Memory B cell (primary cell): ENCODE results near the gene MEGF8.

ENCODE experiments used
- ATAC-seq: fragments of 150-1000 bp; cut with Tn5 transposase; 2 replicates; pipeline ENCODE4 v1.10.0; 2021; ENCODE audit warnings: low read depth, mild to moderate bottlenecking, moderate library complexity
- DNase-seq, 2 donors: peaks; one replicate each; pipeline ENCODE4 v3.0.0; 2022; ENCODE audit warnings: low spot score in 2 of 2
- H3K27ac Mint-ChIP-seq: one replicate; pipeline ENCODE4 v1.8.0; 2022; ENCODE audit warnings: mild to moderate bottlenecking, moderate library complexity, mixed read lengths
- H3K27me3 Mint-ChIP-seq: one replicate; pipeline ENCODE4 v1.8.0; 2022; ENCODE audit warnings: mixed read lengths
- H3K36me3 Mint-ChIP-seq: one replicate; pipeline ENCODE4 v1.8.0; 2022; ENCODE audit warnings: mild to moderate bottlenecking, mixed read lengths
- H3K4me1 Mint-ChIP-seq: one replicate; pipeline ENCODE4 v1.8.0; 2022; ENCODE audit warnings: mixed read lengths
- H3K4me3 Mint-ChIP-seq: one replicate; pipeline ENCODE4 v1.8.0; 2022; ENCODE audit warnings: mild to moderate bottlenecking, moderate library complexity, mixed read lengths
- H3K9me3 Mint-ChIP-seq: one replicate; pipeline ENCODE4 v1.8.0; 2022; ENCODE audit warnings: mixed read lengths

MEGF8 gene, protein sequence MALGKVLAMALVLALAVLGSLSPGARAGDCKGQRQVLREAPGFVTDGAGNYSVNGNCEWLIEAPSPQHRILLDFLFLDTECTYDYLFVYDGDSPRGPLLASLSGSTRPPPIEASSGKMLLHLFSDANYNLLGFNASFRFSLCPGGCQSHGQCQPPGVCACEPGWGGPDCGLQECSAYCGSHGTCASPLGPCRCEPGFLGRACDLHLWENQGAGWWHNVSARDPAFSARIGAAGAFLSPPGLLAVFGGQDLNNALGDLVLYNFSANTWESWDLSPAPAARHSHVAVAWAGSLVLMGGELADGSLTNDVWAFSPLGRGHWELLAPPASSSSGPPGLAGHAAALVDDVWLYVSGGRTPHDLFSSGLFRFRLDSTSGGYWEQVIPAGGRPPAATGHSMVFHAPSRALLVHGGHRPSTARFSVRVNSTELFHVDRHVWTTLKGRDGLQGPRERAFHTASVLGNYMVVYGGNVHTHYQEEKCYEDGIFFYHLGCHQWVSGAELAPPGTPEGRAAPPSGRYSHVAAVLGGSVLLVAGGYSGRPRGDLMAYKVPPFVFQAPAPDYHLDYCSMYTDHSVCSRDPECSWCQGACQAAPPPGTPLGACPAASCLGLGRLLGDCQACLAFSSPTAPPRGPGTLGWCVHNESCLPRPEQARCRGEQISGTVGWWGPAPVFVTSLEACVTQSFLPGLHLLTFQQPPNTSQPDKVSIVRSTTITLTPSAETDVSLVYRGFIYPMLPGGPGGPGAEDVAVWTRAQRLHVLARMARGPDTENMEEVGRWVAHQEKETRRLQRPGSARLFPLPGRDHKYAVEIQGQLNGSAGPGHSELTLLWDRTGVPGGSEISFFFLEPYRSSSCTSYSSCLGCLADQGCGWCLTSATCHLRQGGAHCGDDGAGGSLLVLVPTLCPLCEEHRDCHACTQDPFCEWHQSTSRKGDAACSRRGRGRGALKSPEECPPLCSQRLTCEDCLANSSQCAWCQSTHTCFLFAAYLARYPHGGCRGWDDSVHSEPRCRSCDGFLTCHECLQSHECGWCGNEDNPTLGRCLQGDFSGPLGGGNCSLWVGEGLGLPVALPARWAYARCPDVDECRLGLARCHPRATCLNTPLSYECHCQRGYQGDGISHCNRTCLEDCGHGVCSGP (N-terminal part only)

GRCh38 chr19:42325308-42325895, at the start of gene MEGF8:
TSS of gene MEGF8 (plus strand) at chr19:42325635. CDS start at chr19:42326244, 609 bp downstream.
- H3K27me3 Mint-ChIP-seq: no peaks in the 10 kb centered on the region
- peak within 1 kb of the TSS; percentile 82 for H3K27ac Mint-ChIP-seq
- DNase-seq (peak; percentile 88 to 98), ATAC-seq (peak; percentile 89)
- no peaks in the 10 kb centered on the region for H3K36me3 Mint-ChIP-seq
- H3K4me3 Mint-ChIP-seq: peak within 1 kb of the TSS; percentile 95
- H3K9me3 Mint-ChIP-seq: no peaks in the 10 kb centered on the region
- H3K4me1 Mint-ChIP-seq: peaks cover 30% of the 10 kb centered on the region

DNA sequence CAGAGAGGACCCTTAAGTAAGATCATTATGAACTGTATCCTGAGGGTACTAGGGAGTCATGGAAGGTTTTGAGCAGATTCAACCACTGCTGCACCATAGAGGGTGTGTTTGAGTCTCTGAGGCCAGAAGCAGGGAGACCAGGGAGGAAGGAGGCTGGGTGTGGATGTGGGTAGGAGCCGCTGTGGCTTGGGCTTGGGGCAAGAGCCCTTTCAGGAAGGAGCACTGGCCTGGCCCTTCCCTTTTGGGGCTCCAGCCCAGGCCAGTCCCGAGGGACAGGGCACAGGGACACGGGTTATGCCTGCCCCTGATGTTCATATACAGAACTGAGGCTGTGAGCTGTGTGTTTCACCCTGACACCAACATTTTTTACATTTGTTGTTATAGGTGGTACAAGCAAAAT, 49.2 kb upstream of the MEGF8 start:
- H3K9me3 Mint-ChIP-seq: no peaks in the 10 kb centered on the region
- no peak for ATAC-seq
- H3K36me3 Mint-ChIP-seq: peaks cover 14% of the 10 kb centered on the region
- DNase-seq: no peak
- no peaks in the 10 kb centered on the region for H3K27me3 Mint-ChIP-seq
- H3K27ac Mint-ChIP-seq: no peak overlapping the region
- no peak overlapping the region for H3K4me3 Mint-ChIP-seq
- H3K4me1 Mint-ChIP-seq: peaks cover 34% of the 10 kb centered on the region

DNA sequence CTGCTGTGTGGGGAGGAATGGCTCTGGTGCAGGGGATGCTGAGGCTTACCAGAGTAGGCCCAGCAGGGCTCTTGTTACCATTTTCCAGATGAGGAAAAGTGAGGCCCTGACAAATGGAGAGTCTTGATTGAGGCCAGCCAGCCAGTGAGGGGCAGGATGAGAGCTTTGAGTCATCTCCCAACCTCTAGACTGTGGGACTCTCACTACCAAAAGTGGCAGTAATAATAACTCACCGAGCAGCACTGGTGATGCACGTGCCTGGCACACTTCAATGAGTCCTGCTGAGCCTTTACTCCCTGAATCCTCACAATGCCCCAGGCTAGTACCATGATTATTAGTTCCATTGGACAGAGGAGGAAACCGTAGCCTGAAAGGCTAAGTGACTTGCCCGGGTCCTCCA, 48.6 kb upstream of the MEGF8 start:
- H3K9me3 Mint-ChIP-seq: no peaks in the 10 kb centered on the region
- peaks cover 10% of the 10 kb centered on the region for H3K36me3 Mint-ChIP-seq
- H3K4me3 Mint-ChIP-seq: no peak overlapping the region
- peaks cover 34% of the 10 kb centered on the region for H3K4me1 Mint-ChIP-seq
- ATAC-seq (no peak), DNase-seq (no peak)
- H3K27ac Mint-ChIP-seq: no peak overlapping the region
- H3K27me3 Mint-ChIP-seq: no peaks in the 10 kb centered on the region

GRCh38 chr19:42277821-42278451, 47.5 kb upstream of the MEGF8 start:
- H3K27ac Mint-ChIP-seq: no peak overlapping the region
- no peak for ATAC-seq
- peaks cover 10% of the 10 kb centered on the region for H3K36me3 Mint-ChIP-seq
- H3K4me1 Mint-ChIP-seq: peaks cover 40% of the 10 kb centered on the region
- DNase-seq: no peak
- no peaks in the 10 kb centered on the region for H3K27me3 Mint-ChIP-seq
- H3K4me3 Mint-ChIP-seq: no peak overlapping the region
- no peaks in the 10 kb centered on the region for H3K9me3 Mint-ChIP-seq

DNA sequence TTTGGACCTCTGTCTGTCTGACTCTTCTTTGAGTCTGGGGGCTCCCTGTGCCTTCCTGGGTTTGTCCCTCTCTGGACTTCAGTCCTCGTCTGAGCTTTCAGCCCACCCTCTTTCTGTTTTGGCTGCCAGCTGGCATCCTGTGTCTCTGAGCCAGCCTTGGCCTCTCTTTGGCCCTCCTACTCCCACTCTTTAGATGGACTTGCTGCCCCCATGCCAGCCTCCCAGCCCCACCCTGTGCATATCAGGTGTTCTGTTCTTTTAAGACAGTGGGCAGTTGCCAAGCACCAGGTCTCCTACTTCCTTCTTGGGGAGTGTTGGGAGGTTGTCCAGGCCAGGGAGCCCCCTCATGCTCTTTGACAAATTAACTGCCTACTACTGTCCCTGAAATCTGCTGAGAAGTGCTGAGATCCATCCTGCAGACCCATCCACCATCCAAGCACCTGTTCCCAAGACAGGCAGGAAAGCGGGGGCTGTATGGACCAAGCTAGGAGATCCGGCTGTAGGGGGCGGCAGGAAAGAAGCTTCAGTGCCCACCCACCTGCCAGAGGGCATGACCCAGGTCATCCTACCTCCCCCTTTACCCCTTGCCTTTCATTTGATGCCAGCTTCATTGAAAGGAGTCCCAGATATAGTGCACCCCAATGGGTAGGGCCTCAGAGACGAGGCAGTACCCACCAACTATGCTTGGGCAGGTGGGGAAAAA, 46.8 kb upstream of the MEGF8 start:
- peaks cover 38% of the 10 kb centered on the region for H3K4me1 Mint-ChIP-seq
- H3K4me3 Mint-ChIP-seq: no peak overlapping the region

DNA sequence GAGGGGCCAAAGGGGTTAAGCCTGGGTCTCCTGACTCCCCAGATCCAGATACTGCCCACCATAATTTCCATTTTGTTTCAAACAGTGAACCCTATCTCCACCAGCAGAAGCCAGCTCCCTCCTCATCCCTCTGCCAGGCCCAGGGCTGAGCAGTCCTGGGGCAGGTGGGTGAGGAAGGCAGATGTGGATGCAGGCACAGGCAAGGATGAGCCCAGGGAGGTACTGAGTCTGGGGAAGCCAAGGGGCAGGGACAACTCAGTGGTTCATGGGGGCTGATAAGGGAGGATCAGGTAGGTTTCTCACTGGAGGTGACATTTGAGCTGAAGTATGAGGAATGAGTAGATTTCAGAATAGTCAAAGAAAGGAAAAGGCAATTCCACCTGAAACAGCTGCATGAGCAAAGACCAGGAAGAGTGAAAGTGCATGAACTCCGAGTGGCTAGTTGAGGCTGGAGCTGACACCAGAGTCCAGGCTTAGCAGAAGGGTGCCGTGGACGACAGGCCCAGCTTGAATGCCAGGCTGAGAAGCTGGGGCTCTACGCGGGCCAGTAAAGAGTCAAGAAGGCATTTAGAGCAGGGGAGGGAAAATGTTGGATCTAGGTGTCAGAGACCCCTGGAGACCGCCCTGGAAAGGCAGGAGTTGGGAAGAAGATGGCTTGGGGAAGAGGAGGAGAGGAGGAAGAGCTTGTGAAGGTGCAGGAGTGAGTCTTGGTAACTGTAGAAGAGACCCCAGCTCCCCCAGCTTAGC, 46.1 kb upstream of the MEGF8 start:
- peaks cover 5% of the 10 kb centered on the region for H3K36me3 Mint-ChIP-seq
- H3K4me1 Mint-ChIP-seq: peaks cover 38% of the 10 kb centered on the region
- peak overlapping the region; percentile 87 for H3K4me3 Mint-ChIP-seq
- ATAC-seq (no peak), DNase-seq (no peak)
- no peaks in the 10 kb centered on the region for H3K27me3 Mint-ChIP-seq
- no peaks in the 10 kb centered on the region for H3K9me3 Mint-ChIP-seq
- peak overlapping the region; percentile 84 for H3K27ac Mint-ChIP-seq

More for the DNA sequence above, 46.8 kb upstream of the MEGF8 start:
- Mint-ChIP-seq H3K27me3 (no peaks in the 10 kb centered on the region), H3K9me3 (no peaks in the 10 kb centered on the region), H3K36me3 (peaks cover 7% of the 10 kb centered on the region), H3K27ac (peak overlapping the region; percentile 84)
- DNase-seq (no peak), ATAC-seq (no peak)

DNA sequence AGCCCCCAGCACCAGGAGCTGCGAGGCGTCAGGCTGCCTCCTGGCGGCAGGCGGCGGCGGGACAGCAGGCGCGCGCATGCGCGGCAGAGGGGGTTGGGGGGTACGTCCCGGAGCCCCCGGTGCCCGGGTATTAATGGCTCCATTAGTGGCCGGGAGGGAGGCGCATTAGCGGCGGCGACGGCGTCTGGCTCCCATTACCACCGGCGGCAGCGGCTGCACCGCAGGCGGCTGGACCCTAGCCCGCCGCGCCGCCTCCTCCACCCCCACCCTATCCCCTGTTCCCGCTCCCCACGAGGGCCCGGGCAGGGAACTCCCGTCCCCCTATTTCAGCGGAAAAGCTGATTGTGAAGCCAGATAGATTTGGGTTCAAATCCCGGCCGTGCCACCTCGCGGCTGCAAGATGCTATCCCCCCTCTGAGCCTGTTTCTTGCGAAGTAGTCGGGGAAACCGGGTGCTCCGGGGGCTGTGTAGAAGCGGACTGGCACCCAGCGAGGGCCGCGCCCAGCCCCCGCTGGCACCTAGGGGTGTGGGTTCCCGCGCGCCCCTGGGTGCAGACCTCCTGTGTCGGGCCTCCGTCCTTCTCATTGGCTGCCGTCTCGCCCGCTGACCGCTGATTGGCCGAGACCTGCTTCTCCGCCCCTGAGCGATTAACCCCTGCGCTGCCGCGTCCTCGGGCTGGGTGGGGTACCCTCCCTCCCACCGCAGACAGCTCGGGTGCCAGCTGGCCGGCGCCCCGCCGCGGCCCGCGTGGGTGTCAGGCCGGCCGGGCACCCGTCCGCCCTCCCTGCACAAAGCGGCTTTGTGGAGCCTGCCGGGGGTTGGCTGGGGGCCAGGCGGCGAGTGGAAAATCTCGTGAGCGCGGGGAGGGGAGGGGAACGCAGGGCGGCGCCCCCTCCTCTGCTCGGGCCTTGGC, 45.3 kb upstream of the MEGF8 start:
- Mint-ChIP-seq H3K27ac (peak overlapping the region; percentile 84), H3K4me3 (peak overlapping the region; percentile 87)

GRCh38 chr19:42280815-42281145, 44.7 kb upstream of the MEGF8 start:
- H3K27ac Mint-ChIP-seq: no peak overlapping the region
- H3K9me3 Mint-ChIP-seq: no peaks in the 10 kb centered on the region
- H3K27me3 Mint-ChIP-seq: no peaks in the 10 kb centered on the region
- no peak for ATAC-seq
- H3K36me3 Mint-ChIP-seq: peaks cover 4% of the 10 kb centered on the region
- H3K4me1 Mint-ChIP-seq: peaks cover 43% of the 10 kb centered on the region
- peak overlapping the region; percentile 80 for H3K4me3 Mint-ChIP-seq
- no peak for DNase-seq

More for the DNA sequence above, 45.3 kb upstream of the MEGF8 start:
- ATAC-seq (peak; percentile 34), DNase-seq (peak; percentile 84 to 90)
- H3K9me3 Mint-ChIP-seq: no peaks in the 10 kb centered on the region
- H3K36me3 Mint-ChIP-seq: peaks cover 4% of the 10 kb centered on the region
- H3K27me3 Mint-ChIP-seq: no peaks in the 10 kb centered on the region
- H3K4me1 Mint-ChIP-seq: peaks cover 41% of the 10 kb centered on the region

GRCh38 chr19:42281146-42281826, 44.1 kb upstream of the MEGF8 start:
- Mint-ChIP-seq H3K27ac (no peak overlapping the region), H3K9me3 (no peaks in the 10 kb centered on the region), H3K4me1 (peaks cover 43% of the 10 kb centered on the region), H3K27me3 (no peaks in the 10 kb centered on the region), H3K36me3 (no peaks in the 10 kb centered on the region), H3K4me3 (peak overlapping the region; percentile 80)
- ATAC-seq (no peak), DNase-seq (no peak)

DNA sequence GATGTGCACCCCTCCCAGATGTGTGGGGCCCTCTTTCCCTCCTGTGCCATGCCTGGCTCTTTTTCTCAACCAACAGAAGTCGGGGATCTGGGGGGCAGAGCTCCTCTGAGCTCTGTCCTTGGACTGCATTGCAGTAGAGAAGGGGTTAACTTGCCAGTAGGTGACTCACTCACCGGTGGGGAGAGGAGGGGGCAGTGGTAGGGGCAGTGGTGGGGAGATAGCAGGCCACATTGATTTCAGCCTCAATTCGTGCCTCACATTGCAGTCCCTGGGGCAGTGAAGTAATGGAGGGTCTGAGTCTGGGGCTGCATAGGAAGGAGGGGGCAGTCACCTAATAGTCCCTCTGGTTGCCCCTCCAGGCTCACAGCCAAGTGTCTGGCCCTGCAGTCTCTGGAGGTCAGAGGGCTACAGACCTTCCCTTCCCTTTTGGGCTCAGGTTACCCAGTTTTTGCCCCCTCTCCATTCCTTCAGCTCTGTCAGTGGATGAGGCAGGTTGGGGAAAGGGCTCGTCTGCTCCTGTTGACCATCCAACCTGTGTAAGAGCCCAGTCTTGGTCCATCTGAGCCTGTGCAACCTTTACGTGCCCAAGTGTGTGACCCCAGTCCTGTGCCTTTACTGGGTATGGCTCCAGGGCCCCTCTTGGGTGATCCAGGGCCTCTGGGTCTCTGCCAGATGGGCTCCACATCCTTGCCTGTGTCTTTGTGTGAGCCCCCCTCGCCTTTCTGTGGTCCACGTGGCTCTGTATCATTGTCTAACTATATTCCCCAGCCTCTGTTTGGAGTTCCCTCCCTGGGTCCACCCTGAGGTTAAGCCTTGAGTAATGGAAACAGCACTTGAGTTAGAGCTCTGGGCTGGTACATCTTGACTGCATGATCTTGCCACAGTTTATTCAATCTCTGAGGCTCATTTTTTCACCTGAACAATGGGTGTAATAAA, 43.3 kb upstream of the MEGF8 start:
- peak overlapping the region; percentile 80 for H3K4me3 Mint-ChIP-seq
- DNase-seq (no peak), ATAC-seq (no peak)
- no peaks in the 10 kb centered on the region for H3K9me3 Mint-ChIP-seq
- no peaks in the 10 kb centered on the region for H3K27me3 Mint-ChIP-seq
- H3K4me1 Mint-ChIP-seq: peaks cover 44% of the 10 kb centered on the region
- H3K27ac Mint-ChIP-seq: no peak overlapping the region
- H3K36me3 Mint-ChIP-seq: no peaks in the 10 kb centered on the region
